Gastroesophageal sphincter (tissue), 4 donors: Measurements from ENCODE around the gene MLLT1. TPM values are rescaled to one million over a fixed set of nuclear protein-coding genes. Genes with fewer than 3 reads are reported as not detected.

Experiments used
- ATAC-seq: fragments of 150-250 bp; one replicate; pipeline ENCODE4 v1.9.1; 2016; ENCODE audit warnings: mild to moderate bottlenecking, moderate library complexity
- H3K27ac ChIP-seq, 4 donors: fragments of 200-600 bp; sonication (generic) in 3 of 4; 1 replicate in 3 of 4; 2 replicates in 1 of 4; pipeline ENCODE4 v1.5.1; 2016 to 2019
- H3K27me3 ChIP-seq: fragments of 200-600 bp; sonication (generic); one replicate; pipeline ENCODE4 v1.5.1; 2019
- H3K36me3 ChIP-seq, 2 donors: fragments of 200-600 bp; sonication (generic); one replicate each; pipeline ENCODE4 v1.5.1; 2019; ENCODE audit warnings: control low read depth in 1 of 2
- H3K4me1 ChIP-seq, 3 donors: fragments of 200-600 bp; sonication (generic); 1 replicate in 2 of 3; 2 replicates in 1 of 3; pipeline ENCODE4 v1.5.1; 2016 to 2019; ENCODE audit warnings: control low read depth in 2 of 3
- H3K4me3 ChIP-seq, 2 donors: fragments of 200-600 bp; sonication (generic); one replicate each; pipeline ENCODE4 v1.5.1; 2019; ENCODE audit warnings: mild to moderate bottlenecking in 1 of 2, moderate library complexity in 1 of 2
- H3K9me3 ChIP-seq, 3 donors: fragments of 200-600 bp; sonication (generic); one replicate each; pipeline ENCODE4 v1.5.1; 2017 to 2019; ENCODE audit warnings: control low read depth in 2 of 3
- EP300 ChIP-seq: sonication (generic); formaldehyde crosslinking; IDR thresholded peaks from one replicate; pipeline ENCODE4 v1.6.1; 2017; ENCODE audit warnings: antibody characterized with exemption, mild to moderate bottlenecking
- POLR2A ChIP-seq, 2 donors: fragments of 450-650 bp; IDR thresholded peaks; one replicate each; pipeline ENCODE4 v1.6.1; 2017; ENCODE audit warnings: antibody characterized with exemption in 2 of 2, mild to moderate bottlenecking in 2 of 2, moderate library complexity in 1 of 2
- POLR2AphosphoS5 ChIP-seq: sonication (generic); formaldehyde crosslinking; IDR thresholded peaks from one replicate; pipeline ENCODE4 v1.6.1; 2017; ENCODE audit warnings: antibody characterized with exemption
- WGBS, 2 donors: methylation state at CpG; one replicate each; pipeline ENCODE4 v1.1.5; 2018; ENCODE audit warnings: low coverage in 1 of 2; 5-methylcytosine and 5-hydroxymethylcytosine counted together
- total RNA-seq, 4 donors: library from RNA; depleted of rRNA; stranded (reverse); fragments of >200 nt; gene quantifications; one replicate each; pipeline ENCODE4 v1.1.0, GENCODE V29; 2016
- TF ChIP-seq, protein P1 (sequence below), 4 experiments: fragments of 200-600 bp in 2 of 4; fragments of 450-650 bp in 2 of 4; sonication (generic) in 1 of 4; IDR thresholded peaks; one replicate each; pipeline ENCODE4 v1.5.1; 2017 to 2019; ENCODE audit warnings: antibody characterized with exemption in 4 of 4, mild to moderate bottlenecking in 2 of 4, moderate library complexity in 2 of 4

The MLLT1 gene
- total RNA-seq, 4 donors from 2014 or later: 21.4 to 42.5 (median 23.8) TPM

DNA sequence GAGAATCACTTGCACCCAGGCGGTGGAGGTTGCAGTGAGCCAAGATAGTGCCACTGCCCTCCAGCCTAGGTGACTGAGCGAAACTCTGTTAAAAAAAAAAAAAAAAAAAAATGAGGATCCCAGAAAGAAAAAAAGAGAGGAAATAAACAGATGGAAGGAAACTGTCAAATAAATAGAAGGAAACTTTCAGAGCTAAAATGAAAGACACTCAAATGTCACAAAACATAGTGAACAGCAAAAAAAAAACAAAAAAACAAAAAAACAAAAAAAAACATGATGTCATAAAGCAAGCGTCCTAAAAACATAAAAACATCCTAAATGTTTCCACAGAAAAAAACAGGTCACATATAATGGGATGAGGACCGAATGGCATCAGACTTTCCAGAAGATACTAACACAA is 15.0 kb downstream of the MLLT1 start:
- Histone ChIP-seq H3K4me1 (peaks cover 0 to 72% (median 7%) of the 10 kb centered on the region in 3 donors), H3K27me3 (no peaks in the 10 kb centered on the region), H3K27ac (no peak overlapping the region), H3K4me3 (no peak overlapping the region), H3K9me3 (no peaks in the 10 kb centered on the region), H3K36me3 (peaks cover 0 to 90% of the 10 kb centered on the region in 2 donors)
- 73 to 75% methylated on average over 2 to 4 of the region's 4 CpGs for WGBS, 2 donors
- ATAC-seq: no peak
- TF ChIP-seq, protein P1, sequence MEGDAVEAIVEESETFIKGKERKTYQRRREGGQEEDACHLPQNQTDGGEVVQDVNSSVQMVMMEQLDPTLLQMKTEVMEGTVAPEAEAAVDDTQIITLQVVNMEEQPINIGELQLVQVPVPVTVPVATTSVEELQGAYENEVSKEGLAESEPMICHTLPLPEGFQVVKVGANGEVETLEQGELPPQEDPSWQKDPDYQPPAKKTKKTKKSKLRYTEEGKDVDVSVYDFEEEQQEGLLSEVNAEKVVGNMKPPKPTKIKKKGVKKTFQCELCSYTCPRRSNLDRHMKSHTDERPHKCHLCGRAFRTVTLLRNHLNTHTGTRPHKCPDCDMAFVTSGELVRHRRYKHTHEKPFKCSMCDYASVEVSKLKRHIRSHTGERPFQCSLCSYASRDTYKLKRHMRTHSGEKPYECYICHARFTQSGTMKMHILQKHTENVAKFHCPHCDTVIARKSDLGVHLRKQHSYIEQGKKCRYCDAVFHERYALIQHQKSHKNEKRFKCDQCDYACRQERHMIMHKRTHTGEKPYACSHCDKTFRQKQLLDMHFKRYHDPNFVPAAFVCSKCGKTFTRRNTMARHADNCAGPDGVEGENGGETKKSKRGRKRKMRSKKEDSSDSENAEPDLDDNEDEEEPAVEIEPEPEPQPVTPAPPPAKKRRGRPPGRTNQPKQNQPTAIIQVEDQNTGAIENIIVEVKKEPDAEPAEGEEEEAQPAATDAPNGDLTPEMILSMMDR (IDR thresholded peaks at IDR 0.05): no peak
- TF ChIP-seq POLR2A (IDR thresholded peaks at IDR 0.05) (no peak), EP300 (no peak), POLR2AphosphoS5 (no peak)

DNA sequence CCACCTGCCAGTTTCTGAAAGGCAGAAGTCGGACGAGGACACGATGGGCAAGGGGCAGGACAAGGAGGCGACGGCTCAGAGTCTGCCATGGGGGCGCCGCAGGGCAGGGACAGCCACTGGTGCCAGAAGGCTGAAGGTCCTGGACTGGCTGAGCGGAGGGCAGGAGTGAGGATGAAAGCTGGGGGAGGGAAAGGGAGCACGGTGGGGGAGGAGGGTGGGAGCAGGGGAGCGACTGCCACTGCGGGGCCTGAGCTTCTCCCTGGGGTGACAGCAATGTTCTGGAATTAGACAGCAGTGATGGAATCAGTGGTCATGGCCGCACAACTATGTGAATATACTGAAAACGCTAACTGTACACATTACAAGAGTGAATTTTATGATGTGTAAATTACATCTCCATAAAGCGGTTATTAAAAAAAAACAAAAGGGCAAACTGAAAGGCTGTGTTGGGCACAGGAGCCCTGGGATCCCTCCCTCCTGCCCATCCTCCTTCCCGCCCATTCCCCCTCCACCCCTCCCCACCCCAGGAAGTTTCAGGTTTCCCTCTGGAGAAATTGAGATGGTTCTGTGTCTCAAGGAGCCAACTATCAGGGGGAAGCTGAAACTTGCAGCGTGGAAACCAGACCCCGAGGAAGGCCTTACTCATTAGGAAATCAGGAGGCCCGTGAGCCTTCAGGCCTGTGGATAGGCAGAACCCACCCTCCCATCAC is 15.9 kb downstream of the MLLT1 start:
- TF ChIP-seq, protein P1 (IDR thresholded peaks at IDR 0.05): no peak
- TF ChIP-seq EP300: no peak
- no peak for TF ChIP-seq POLR2A (IDR thresholded peaks at IDR 0.05)
- TF ChIP-seq POLR2AphosphoS5: no peak
- Histone ChIP-seq H3K27ac (no peak overlapping the region), H3K4me3 (no peak overlapping the region), H3K4me1 (peaks cover 0 to 72% (median 14%) of the 10 kb centered on the region in 3 donors), H3K9me3 (no peaks in the 10 kb centered on the region), H3K27me3 (no peaks in the 10 kb centered on the region), H3K36me3 (peaks cover 0 to 87% of the 10 kb centered on the region in 2 donors)
- WGBS, 2 donors: 70 to 85% methylated on average over 4 to 14 of the region's 18 CpGs
- ATAC-seq: no peak

DNA sequence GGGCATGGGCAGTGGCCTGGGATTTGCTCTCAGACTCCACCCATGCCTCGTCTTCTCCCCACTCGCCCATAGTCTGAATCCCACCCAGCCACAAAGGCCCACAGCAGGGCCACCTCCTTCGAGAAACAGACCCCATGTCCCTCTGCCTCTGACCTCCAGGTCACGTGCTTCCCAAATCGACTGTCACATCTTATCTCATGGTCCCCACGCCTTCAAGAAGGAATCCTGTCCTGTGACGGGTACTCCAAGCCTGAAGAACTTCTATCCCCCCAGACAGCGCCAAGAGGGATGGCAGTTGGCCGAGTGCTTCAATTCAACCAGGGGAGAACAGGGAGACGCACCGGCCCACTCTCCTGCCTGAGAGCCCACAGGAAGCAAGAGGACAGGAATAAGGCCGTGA is 16.5 kb downstream of the MLLT1 start:
- H3K27me3 ChIP-seq: no peaks in the 10 kb centered on the region
- H3K27ac ChIP-seq: no peak overlapping the region
- H3K9me3 ChIP-seq: no peaks in the 10 kb centered on the region
- no peak for TF ChIP-seq EP300
- TF ChIP-seq, protein P1 (IDR thresholded peaks at IDR 0.05): no peak
- 87% methylated on average over 4 of the region's 12 CpGs for WGBS, 2 donors
- no peak overlapping the region for H3K4me3 ChIP-seq
- peaks cover 0 to 72% (median 16%) of the 10 kb centered on the region in 3 donors for H3K4me1 ChIP-seq
- no peak for ATAC-seq
- H3K36me3 ChIP-seq: peaks cover 0 to 88% of the 10 kb centered on the region in 2 donors

DNA sequence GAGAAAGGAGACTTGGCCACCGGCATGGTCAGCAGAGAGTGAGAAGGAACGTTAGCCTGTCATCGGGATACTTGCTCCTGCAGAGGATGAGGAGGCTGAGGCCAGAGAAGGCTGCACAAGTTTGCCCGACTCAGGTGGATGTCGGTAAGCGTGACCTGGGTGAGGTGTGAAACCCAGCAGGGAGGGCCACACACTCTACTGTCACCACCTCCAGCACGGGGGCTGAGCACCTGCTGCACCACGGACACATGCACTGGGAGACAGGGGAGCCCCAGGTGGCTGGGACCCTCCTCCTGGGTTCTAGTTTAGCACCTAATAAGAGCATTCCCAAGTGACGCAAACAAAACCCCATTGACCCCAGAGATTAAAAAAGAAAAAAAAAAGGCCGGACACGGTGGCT is 17.3 kb downstream of the MLLT1 start:
- Histone ChIP-seq H3K4me1 (peaks cover 0 to 72% (median 16%) of the 10 kb centered on the region in 3 donors), H3K27me3 (no peaks in the 10 kb centered on the region), H3K36me3 (peaks cover 0 to 85% of the 10 kb centered on the region in 2 donors), H3K27ac (no peak overlapping the region), H3K9me3 (no peaks in the 10 kb centered on the region), H3K4me3 (no peak overlapping the region)
- WGBS, 2 donors: 68 to 85% methylated on average over 4 to 5 of the region's 11 CpGs
- TF ChIP-seq POLR2A (IDR thresholded peaks at IDR 0.05): no peak
- no peak for ATAC-seq

DNA sequence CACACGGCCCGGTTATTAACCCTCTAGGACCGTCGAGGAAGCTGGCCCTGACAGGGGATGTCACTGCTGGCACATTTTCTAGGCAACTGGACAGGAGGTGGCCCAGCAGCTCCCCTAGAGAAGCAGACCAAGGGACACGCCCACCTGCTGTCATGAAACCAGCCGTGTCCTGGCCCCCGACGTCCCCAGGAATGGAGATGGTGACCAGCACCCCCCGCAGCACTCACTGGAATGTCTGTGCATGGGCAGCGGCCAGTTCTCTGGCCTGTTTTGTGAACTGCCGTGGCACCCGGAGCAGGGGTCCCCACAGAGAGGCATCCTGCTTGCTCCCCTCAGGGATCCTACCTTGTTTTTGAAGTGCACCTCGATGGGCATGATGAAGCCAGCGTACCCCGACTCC is 17.9 kb downstream of the MLLT1 start:
- no peaks in the 10 kb centered on the region for H3K9me3 ChIP-seq
- no peaks in the 10 kb centered on the region for H3K27me3 ChIP-seq
- no peak overlapping the region for H3K27ac ChIP-seq
- no peak for TF ChIP-seq EP300
- TF ChIP-seq POLR2A (IDR thresholded peaks at IDR 0.05): no peak
- no peak for TF ChIP-seq POLR2AphosphoS5
- H3K4me3 ChIP-seq: no peak overlapping the region
- ATAC-seq: no peak
- peaks cover 0 to 78% of the 10 kb centered on the region in 2 donors for H3K36me3 ChIP-seq
- WGBS, 2 donors: 40 to 68% methylated on average over 1 to 4 of the region's 15 CpGs
- peaks cover 0 to 70% (median 16%) of the 10 kb centered on the region in 3 donors for H3K4me1 ChIP-seq
